Cardiac fibroblast (primary cell): Measurements from ENCODE around the gene ADAM12.

Source experiments
- DNase-seq, 2 donors: peaks; one replicate each; pipeline versions ENCODE4 v3.0.0 to v3.0.0-alpha.2; 2010; ENCODE audit warnings: low read depth in 2 of 2
- H3K4me3 ChIP-seq, 2 donors: replicated peaks in 1 of 2; 1 replicate in 1 of 2; 2 replicates in 1 of 2; pipeline ENCODE4 v1.5.1; 2011; ENCODE audit warnings: low read depth in 2 of 2, low read length in 2 of 2, mild to moderate bottlenecking in 2 of 2, moderate library complexity in 1 of 2
- TF ChIP-seq, protein P1 (sequence below): IDR thresholded peaks from one replicate; pipeline ENCODE4 v1.5.1; 2011; ENCODE audit warnings: low read depth, mild to moderate bottlenecking, low read length, inconsistent platforms

The ADAM12 gene

DNA sequence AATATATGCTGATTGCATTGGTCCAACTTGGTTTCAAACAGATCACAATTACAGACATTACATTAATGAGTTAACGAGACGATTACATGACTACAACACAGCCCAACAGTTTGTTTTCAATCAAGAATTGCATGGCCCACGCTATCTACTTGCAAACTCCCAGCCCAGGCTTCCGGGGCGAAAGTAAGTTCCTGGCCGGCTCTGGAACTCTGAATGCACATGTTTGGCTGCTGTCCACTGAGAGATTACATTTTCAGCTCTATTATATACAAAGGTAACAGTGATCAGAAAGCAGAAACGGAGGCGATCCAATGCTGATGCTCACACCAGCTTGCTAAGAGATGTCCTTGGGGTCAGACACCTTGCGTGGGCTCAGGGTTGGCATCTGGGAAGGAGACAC is 285.6 kb downstream of the ADAM12 start:
- TF ChIP-seq, protein P1, sequence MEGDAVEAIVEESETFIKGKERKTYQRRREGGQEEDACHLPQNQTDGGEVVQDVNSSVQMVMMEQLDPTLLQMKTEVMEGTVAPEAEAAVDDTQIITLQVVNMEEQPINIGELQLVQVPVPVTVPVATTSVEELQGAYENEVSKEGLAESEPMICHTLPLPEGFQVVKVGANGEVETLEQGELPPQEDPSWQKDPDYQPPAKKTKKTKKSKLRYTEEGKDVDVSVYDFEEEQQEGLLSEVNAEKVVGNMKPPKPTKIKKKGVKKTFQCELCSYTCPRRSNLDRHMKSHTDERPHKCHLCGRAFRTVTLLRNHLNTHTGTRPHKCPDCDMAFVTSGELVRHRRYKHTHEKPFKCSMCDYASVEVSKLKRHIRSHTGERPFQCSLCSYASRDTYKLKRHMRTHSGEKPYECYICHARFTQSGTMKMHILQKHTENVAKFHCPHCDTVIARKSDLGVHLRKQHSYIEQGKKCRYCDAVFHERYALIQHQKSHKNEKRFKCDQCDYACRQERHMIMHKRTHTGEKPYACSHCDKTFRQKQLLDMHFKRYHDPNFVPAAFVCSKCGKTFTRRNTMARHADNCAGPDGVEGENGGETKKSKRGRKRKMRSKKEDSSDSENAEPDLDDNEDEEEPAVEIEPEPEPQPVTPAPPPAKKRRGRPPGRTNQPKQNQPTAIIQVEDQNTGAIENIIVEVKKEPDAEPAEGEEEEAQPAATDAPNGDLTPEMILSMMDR = no peak
- DNase-seq = no peak
- no peak overlapping the region for H3K4me3 ChIP-seq

DNA sequence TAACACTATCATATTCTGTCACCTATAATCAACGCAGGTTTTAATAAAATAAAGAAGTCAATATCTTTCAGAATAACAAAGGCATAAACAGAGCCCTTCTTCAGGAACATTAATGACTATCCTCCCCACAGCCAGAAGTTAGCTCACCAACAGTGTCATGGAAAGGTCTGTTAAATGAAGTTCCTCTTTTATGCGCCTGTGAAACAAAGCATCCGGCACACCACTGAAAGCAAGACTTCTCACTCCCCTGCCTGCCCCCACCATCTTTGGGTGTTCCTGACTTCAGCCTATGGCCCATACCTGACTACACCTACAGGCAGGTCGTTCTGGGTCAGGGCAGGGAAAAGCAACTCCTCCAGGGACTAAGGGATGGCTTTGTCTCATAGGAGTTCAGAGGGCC is 286.5 kb downstream of the ADAM12 start:
- no peak for DNase-seq
- TF ChIP-seq, protein P1 = no peak
- no peak overlapping the region for H3K4me3 ChIP-seq

DNA sequence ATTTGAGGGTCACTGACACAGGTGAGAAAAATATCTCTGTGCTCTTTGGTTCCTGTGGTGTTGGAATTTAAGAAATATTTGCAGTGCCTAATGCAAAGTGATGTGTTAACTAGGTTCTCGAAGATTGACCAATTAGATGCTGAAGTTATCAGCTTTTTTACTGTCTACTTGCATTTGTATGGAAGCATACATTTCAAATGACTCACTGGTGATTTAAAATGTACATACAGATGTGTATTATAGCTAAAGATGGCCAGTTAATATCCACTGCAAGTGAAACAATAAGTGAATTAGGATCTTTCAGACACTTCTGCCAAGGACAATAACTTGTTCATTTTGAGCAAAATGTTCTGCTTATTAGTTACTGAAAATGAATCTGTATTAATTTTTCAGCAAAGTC is 287.0 kb downstream of the ADAM12 start:
- H3K4me3 ChIP-seq = no peak overlapping the region
- TF ChIP-seq, protein P1 = no peak
- DNase-seq = no peak

DNA sequence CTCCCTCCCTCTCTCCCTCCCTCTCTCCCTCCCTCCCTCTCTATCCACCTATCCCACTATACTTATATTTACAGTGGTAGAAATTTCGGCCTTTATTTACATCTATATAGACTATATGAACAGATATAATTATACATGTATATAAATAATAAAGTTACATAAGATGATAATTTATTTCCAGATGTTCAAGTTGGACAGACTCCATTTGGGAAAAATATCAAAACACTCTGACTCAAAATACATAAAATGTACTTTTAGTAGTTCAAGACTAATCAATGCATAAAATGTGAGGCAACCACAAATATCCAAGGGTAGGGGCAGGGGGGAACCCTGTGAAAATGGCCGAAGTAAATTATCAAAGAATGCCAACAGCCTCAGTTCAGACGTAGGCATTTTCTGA is 288.9 kb downstream of the ADAM12 start:
- TF ChIP-seq, protein P1 = no peak
- DNase-seq = no peak

DNA sequence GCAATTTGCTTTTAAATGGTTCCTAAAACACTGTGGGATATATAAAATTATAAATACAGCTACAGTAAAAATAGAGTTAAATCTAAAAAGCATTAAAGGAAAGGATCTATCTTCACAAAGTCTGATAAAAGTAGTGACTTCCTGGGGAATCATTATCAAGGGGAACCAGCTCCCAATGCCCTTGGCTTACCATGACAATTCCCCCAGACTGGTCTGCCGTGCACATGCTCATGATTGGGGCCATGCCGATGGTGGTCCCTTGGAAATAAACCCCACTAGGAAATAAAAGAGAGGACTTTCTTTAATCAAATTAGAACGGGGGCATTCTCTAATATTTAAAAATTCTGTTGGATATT is 290.1 kb downstream of the ADAM12 start:
- no peak for DNase-seq
- TF ChIP-seq, protein P1 = no peak
- no peak overlapping the region for H3K4me3 ChIP-seq

More for the DNA sequence above, 288.9 kb downstream of the ADAM12 start:
- H3K4me3 ChIP-seq = no peak overlapping the region

DNA sequence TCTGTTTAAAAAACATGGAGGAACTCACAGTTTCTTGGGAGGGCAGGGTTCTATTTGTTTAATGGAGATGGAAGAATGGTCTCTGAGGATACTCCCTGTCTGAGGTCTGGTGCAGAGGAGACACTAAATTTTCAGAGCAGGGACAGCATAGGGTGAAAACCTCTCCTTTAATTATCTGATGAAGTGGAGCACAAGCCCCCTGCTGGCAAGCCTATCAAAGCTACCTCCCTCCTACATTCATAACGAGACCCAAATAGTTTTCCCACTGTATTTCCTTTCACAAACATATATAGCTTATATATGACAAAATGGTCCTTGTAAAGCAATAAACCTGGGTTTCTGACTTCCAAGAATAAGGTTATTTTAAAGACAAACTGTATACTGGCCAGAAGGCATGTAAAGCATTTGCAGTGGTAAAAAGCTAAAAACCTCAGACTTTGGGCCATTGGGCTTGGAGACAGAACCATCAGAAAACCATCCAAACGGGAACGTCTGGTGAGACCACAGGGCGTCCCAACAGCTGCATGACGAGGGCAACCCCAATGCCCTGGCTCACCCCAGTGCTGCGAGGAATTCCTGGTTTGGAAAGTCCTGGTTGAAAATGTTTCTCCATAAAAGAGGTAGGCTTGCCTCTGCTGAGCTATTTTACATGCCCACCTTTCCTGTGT is 290.6 kb downstream of the ADAM12 start:
- no peak for DNase-seq
- TF ChIP-seq, protein P1 = no peak
- H3K4me3 ChIP-seq = no peak overlapping the region

DNA sequence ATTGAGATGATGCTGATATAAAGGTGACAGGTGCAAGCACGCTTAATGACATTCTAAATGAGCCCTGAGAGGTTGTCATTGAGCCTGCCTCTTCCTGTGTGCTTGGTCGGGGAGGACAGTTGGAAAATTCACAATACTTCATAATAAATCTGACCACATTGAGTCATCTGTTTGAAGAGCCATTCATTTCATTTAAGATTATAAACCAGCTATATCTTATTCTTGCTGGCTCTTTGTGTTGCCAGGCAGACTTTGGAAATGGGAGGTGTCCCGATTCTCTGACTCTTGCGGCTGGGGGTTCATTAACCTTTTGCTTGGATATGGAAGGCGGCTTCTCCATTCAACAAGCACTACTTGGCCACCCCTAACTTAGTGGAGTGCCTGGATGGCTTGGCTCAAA is 293.7 kb downstream of the ADAM12 start:
- no peak for DNase-seq
- TF ChIP-seq, protein P1 = no peak
- no peak overlapping the region for H3K4me3 ChIP-seq
